ENCODE data around the gene RPH3AL.
"Not testable (repeated sequence)": the region's sequence is repeated elsewhere in the genome, so short reads cannot be mapped to it uniquely, and the experiment has no call there.

Gene RPH3AL

DNA sequence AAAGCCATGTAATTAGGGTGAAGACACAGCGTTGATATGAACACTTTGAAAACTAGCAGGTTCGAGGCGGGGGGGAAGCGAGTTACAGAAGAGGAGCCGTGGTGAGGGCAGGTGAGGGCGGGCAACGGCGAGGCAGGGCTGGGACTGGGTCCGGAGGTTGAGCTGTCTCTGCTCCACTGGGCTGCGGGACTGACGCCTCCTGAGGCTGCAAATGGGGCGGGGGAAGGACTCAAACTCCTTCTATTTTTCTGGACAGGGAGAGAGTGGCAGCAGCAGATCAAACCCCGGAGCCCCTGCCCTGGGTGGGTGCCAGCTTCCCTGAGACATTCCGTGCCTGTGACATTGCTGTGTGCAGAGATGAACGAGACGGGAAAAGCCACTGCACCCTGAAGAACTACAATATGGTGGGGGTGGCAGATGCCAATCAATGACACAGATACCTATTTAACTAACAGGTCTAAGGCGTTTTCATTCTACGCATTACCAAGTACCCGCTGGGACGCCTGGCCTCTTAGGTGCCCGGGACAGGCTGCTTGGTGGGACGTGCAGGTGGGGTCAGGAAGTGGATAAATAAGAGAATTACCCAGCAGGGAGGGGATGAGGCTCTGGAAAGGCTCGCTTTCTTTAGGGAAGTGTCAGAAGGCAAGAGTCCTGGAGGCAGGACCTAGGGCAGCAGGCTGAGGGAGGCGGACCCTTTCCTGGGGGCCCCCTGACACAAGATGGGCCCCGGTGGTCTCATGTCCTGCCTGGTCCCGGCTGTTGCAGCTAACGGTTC is 30.4 kb downstream of the RPH3AL start:
- H3K9me3 Mint-ChIP-seq: peaks cover 13% of the 10 kb centered on the region
- TF ChIP-seq, protein P1, sequence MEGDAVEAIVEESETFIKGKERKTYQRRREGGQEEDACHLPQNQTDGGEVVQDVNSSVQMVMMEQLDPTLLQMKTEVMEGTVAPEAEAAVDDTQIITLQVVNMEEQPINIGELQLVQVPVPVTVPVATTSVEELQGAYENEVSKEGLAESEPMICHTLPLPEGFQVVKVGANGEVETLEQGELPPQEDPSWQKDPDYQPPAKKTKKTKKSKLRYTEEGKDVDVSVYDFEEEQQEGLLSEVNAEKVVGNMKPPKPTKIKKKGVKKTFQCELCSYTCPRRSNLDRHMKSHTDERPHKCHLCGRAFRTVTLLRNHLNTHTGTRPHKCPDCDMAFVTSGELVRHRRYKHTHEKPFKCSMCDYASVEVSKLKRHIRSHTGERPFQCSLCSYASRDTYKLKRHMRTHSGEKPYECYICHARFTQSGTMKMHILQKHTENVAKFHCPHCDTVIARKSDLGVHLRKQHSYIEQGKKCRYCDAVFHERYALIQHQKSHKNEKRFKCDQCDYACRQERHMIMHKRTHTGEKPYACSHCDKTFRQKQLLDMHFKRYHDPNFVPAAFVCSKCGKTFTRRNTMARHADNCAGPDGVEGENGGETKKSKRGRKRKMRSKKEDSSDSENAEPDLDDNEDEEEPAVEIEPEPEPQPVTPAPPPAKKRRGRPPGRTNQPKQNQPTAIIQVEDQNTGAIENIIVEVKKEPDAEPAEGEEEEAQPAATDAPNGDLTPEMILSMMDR (IDR thresholded peaks at IDR 0.05; ENCODE audit: unreplicated experiment in 3 of 3): no peak
- H3K36me3 Mint-ChIP-seq (ENCODE audit: low read depth): peaks cover 24% of the 10 kb centered on the region
- peak overlapping the region; percentile 0 to 71 (median 39) for H3K4me3 Mint-ChIP-seq
- peak overlapping the region; percentile 45 to 71 (median 59) for H3K27ac Mint-ChIP-seq
- peaks cover 22% of the 10 kb centered on the region for H3K27me3 Mint-ChIP-seq (ENCODE audit: low read depth)
- H3K4me1 Mint-ChIP-seq: peaks cover 38% of the 10 kb centered on the region

DNA sequence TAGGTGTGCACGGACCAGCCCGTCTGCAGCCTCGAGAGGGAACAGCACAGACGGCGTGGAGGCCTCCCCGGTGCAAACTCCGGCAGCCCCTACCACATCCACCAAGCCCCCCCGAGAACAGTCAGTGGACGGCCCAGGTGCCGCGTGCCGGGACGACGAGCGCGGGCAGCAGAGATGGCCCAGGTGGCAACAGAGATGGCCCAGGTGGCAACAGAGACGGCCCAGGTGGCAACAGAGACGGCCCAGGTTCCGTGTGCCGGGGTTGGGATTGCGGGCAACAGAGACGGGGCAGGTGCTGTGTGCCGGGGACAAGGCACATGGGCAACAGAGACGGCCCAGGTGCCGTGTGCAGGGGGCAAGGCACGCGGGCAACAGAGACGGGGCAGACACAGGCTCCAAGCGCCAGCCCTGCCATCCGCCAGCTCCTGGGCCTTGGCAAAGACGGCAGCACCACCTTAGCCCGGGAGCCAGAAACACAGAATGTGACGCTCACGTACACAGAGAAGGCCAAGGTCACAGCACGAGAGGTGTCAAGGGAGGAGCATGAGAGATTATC is 31.1 kb downstream of the RPH3AL start:
- TF ChIP-seq, protein P1 (IDR thresholded peaks at IDR 0.05; ENCODE audit: unreplicated experiment in 3 of 3): no peak
- H3K27me3 Mint-ChIP-seq (ENCODE audit: low read depth): peaks cover 22% of the 10 kb centered on the region
- peak overlapping the region in 2 of 3 experiments; percentile 54 to 71 for H3K4me3 Mint-ChIP-seq
- peaks cover 19% of the 10 kb centered on the region for H3K9me3 Mint-ChIP-seq
- peaks cover 35% of the 10 kb centered on the region for H3K4me1 Mint-ChIP-seq
- peak overlapping the region; percentile 45 to 71 (median 59) for H3K27ac Mint-ChIP-seq
- H3K36me3 Mint-ChIP-seq (ENCODE audit: low read depth): peaks cover 31% of the 10 kb centered on the region

DNA sequence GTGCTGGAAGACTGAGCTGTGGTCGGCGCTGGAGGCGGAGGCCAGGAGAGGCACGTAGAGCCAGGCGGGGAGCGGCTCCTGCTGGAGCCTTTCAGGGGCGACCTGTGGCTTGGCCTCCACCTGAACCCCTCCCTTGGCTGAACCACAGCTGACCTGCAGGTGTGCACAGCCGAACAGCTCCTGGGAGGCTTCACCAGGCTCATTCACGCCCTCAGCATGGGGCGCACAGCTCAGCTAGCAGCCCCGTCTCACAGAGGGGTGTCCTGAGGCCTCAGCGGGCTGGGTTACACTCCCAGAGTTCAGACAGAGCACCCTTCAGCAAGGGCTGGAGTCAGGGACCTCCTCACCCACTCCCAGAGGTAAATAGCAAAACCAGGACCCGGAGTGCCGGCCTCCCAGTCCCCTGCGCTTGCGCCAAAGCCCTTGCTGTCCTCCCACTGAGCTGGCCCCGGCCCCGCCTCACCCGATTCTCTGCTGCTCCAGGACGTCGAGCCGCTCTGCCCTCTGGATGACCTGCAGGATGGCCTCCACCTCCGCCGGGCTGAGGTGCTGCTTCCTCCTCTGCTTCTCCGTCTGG is 31.7 kb downstream of the RPH3AL start:
- H3K4me3 Mint-ChIP-seq: peak overlapping the region; percentile 32 to 63 (median 54)
- H3K27me3 Mint-ChIP-seq (ENCODE audit: low read depth): peaks cover 22% of the 10 kb centered on the region
- peaks cover 37% of the 10 kb centered on the region for H3K36me3 Mint-ChIP-seq (ENCODE audit: low read depth)
- H3K9me3 Mint-ChIP-seq: peaks cover 24% of the 10 kb centered on the region
- TF ChIP-seq, protein P1 (IDR thresholded peaks at IDR 0.05; ENCODE audit: unreplicated experiment in 3 of 3): no peak
- peak overlapping the region in 2 of 3 experiments; percentile 54 to 61 for H3K27ac Mint-ChIP-seq
- peaks cover 31% of the 10 kb centered on the region for H3K4me1 Mint-ChIP-seq

DNA sequence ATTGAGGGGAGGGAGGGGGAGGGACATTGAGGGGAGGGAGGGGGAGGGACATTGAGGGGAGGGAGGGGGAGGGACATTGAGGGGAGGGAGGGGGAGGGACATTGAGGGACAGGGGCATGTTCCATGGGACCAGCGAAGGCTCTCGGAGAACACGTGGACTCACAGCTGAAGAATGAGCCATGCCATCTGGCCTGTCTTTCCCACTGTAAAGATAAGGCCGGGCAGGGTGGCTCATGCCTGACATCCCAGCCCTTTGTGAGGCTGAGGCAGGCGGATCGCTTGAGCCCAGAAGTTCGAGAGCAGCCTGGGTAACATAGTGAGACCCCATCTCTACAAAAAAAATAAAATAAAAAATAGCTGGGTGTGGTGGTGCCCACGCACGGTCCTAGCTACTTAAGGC is 32.5 kb downstream of the RPH3AL start:
- H3K4me3 Mint-ChIP-seq: peak overlapping the region in 1 of 3 experiments; percentile 41
- TF ChIP-seq, protein P1 (IDR thresholded peaks at IDR 0.05; ENCODE audit: unreplicated experiment in 3 of 3): no peak
- H3K27me3 Mint-ChIP-seq (ENCODE audit: low read depth): peaks cover 19% of the 10 kb centered on the region
- no peak overlapping the region for H3K27ac Mint-ChIP-seq
- H3K9me3 Mint-ChIP-seq: peaks cover 32% of the 10 kb centered on the region
- H3K36me3 Mint-ChIP-seq (ENCODE audit: low read depth): peaks cover 45% of the 10 kb centered on the region
- peaks cover 28% of the 10 kb centered on the region for H3K4me1 Mint-ChIP-seq

DNA sequence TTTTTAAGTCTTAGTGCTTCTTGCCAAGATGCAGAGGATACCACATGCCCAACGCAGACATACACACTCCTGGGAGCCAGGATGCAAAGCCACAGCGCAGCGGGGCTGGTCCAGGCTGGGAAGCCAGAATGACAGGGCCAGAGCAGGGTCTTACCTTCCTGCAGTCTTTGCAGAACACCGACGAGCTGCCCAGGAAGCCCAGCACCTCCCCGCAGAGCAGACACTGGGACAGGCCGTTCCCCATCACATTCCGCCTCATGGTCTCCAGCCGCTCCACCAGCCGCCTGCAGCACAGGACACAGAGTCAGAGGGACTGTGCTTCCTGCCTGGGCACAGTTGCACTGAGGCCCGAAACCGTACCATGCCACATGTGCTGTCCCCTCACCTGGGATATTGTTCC is 33.3 kb downstream of the RPH3AL start:
- Mint-ChIP-seq H3K4me3 (no peak overlapping the region), H3K4me1 (peaks cover 24% of the 10 kb centered on the region), H3K36me3 (ENCODE audit: low read depth) (peaks cover 45% of the 10 kb centered on the region), H3K27me3 (ENCODE audit: low read depth) (peaks cover 19% of the 10 kb centered on the region), H3K27ac (peak overlapping the region in 1 of 3 experiments; percentile 61), H3K9me3 (peaks cover 33% of the 10 kb centered on the region)
- TF ChIP-seq, protein P1 (IDR thresholded peaks at IDR 0.05; ENCODE audit: unreplicated experiment in 3 of 3): no peak

DNA sequence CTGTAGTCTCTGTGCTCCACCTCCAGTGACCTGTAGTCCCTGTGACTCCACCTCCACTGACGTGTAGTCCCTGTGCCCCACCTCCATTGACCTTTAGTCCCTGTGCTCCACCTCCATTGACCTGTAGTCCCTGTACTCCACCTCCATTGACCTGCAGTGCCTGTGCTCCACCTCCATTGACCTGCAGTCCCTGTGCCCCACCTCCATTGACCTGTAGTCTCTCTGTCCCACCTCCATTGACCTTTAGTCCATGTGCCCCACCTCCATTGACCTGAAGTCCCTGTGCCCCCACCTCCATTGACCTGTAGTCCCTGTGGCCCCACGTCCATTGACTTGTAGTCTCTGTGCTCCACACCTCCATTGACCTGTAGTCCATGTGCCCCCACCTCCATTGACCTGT is 35.5 kb downstream of the RPH3AL start:
- Mint-ChIP-seq H3K27me3 (ENCODE audit: low read depth) (peaks cover 15% of the 10 kb centered on the region), H3K36me3 (ENCODE audit: low read depth) (peaks cover 45% of the 10 kb centered on the region), H3K4me1 (peaks cover 12% of the 10 kb centered on the region), H3K9me3 (peaks cover 33% of the 10 kb centered on the region)
- H3K27ac Mint-ChIP-seq, H3K4me3 Mint-ChIP-seq: not testable (repeated sequence)

DNA sequence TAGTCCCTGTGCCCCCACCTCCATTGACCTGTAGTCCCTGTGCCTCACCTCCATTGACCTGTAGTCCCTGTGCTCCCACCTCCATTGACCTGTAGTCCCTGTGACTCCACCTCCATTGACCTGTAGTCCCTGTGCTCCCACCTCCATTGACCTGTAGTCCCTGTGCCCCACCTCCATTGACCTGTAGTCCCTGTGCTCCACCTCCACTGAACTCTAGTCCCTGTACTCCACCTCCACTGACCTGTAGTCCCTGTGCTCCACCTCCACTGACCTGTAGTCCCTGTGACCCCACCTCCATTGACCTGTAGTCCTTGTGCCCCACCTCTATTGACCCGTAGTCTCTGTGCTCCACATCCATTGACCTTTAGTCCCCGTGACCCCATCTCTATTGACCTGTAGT is 37.2 kb downstream of the RPH3AL start:
- Mint-ChIP-seq H3K9me3 (peaks cover 33% of the 10 kb centered on the region), H3K4me1 (peaks cover 12% of the 10 kb centered on the region), H3K36me3 (ENCODE audit: low read depth) (peaks cover 45% of the 10 kb centered on the region)
- not testable (repeated sequence) for H3K27me3 Mint-ChIP-seq (ENCODE audit: low read depth); H3K4me3 Mint-ChIP-seq; H3K27ac Mint-ChIP-seq

DNA sequence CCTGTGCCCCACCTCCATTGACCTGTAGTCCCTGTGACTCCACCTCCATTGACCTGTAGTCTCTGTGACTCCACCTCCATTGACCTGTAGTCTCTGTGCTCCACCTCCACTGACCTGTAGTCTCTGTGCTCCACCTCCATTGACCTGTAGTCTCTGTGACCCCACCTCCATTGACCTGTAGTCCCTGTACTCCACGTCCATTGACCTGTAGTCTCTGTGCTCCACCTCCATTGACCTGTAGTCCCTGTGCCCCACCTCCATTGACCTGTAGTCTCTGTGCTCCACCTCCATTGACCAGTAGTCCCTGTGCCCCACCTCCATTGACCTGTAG is 38.0 kb downstream of the RPH3AL start:
- H3K36me3 Mint-ChIP-seq (ENCODE audit: low read depth): peaks cover 44% of the 10 kb centered on the region

More for the DNA sequence above, 38.0 kb downstream of the RPH3AL start:
- H3K27ac Mint-ChIP-seq, H3K4me3 Mint-ChIP-seq: not testable (repeated sequence)
- Mint-ChIP-seq H3K4me1 (peaks cover 10% of the 10 kb centered on the region), H3K9me3 (peaks cover 33% of the 10 kb centered on the region), H3K27me3 (ENCODE audit: low read depth) (peaks cover 11% of the 10 kb centered on the region)
